GM23248 (cell line): ENCODE data around the gene KLF15.

Experiments used
- EZH2 ChIP-seq: fragments of 200-600 bp; sonication (generic); IDR thresholded peaks from 2 replicates; pipeline ENCODE4 v1.6.1; 2018; ENCODE audit warnings: antibody characterized with exemption, mild to moderate bottlenecking; ENCODE audit not compliant: insufficient read depth, poor library complexity, severe bottlenecking
- EZH2phosphoT487 ChIP-seq: fragments of 200-600 bp; sonication (generic); IDR thresholded peaks from 2 replicates; pipeline ENCODE4 v1.6.1; 2018; ENCODE audit warnings: antibody characterized with exemption, moderate library complexity, mild to moderate bottlenecking, low read depth; ENCODE audit not compliant: insufficient read depth

DNA sequence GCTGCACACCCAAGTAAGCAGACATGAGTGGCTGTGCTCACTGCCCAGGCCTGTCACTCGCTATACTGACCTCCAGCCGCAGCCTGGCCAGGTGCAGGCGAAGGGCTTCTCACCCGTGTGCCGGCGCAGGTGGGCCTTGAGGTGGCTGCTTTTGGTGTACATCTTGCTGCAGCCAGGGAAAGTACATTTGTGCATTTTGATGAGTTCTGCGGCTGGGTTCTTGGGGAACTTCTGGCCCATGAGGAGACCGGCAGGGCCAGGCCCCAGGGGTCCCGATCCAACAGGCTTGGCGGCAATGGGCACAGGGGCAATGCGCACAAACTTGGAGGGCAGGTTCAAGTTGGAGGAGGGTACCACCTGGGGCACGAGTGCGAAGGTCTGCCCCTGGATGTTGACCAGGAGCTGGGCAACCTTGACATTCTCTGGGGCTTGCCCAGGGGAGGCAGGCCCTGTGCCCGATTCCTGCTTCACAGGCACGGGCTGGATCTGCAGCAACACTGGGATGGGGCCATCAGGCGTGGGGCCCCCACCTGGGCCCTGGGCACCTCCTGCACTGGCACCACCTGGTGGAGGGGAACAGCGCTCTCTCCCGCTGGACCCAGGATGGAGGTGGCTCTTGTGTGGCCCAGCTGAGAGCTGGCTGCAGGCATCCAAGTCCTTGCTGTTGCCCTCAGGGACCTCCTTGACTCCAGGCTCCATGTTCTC lies 5.3 kb downstream of the KLF15 start:
- no peak for TF ChIP-seq EZH2
- no peak for TF ChIP-seq EZH2phosphoT487
